ENCODE measurements around the gene RPS3. TPM values are rescaled to one million over a fixed set of nuclear protein-coding genes. Genes with fewer than 3 reads are reported as not detected.

Gene RPS3
- total and polyA plus RNA-seq, 9 of the 15 experiments (the other 6 are each of a cell fraction or from before 2014, with no cell fraction given), result 2,700 to 5,771 (median 3,679) TPM

- TF ChIP-seq BRD9 (IDR thresholded peaks at IDR 0.05; ENCODE audit: low read depth, partially characterized antibody) (no peak), CREM (IDR thresholded peaks at IDR 0.05; ENCODE audit: low read depth) (0 out of 2 replicates have a peak, but pooled peaks have one; percentile 22), TCF15 (CRISPR knock-in tag; IDR thresholded peaks at IDR 0.05) (no peak), ZNF134 (CRISPR knock-in tag; conservative IDR thresholded peaks at IDR 0.05) (no peak), SNRNP70 (optimal IDR thresholded peaks at IDR 0.05; ENCODE audit: low read depth, low read length) (no peak), DIDO1 (tag; IDR thresholded peaks at IDR 0.05; ENCODE audit: low read depth) (no peak), CSDE1 (IDR thresholded peaks at IDR 0.05) (no peak), TRIM24 (IDR thresholded peaks at IDR 0.05) (0 out of 4 replicates have a peak, but pooled peaks of 1 of the 2 experiments have one; percentile 18), CBFB (CRISPR knock-in tag; IDR thresholded peaks at IDR 0.05) (peak; percentile 93), DPF2 (IDR thresholded peaks at IDR 0.05) (peak; percentile 31; the same call in 1 of the 2 replicates), ZNF583 (CRISPR knock-in tag; IDR thresholded peaks at IDR 0.05) (0 out of 2 replicates have a peak, but pooled peaks have one; percentile 20), ZNF764 (CRISPR knock-in tag; IDR thresholded peaks at IDR 0.05; ENCODE audit: low read depth) (no peak), MCM2 (IDR thresholded peaks at IDR 0.05; ENCODE audit: low read depth) (no peak), E2F8 (IDR thresholded peaks at IDR 0.05; ENCODE audit: low read depth, partially characterized antibody) (no peak), GATAD2A (IDR thresholded peaks at IDR 0.05) (0 out of 2 replicates have a peak, but pooled peaks have one; percentile 53), HMGN3 (IDR thresholded peaks at IDR 0.05; ENCODE audit: borderline replicate concordance, extremely low read depth, insufficient read length, low read depth, low read length) (no peak), TAF7 (tag; IDR thresholded peaks at IDR 0.05) (no peak), CBX1 (IDR thresholded peaks at IDR 0.05; ENCODE audit: low read depth) (no peak), PKNOX1 (IDR thresholded peaks at IDR 0.05) (peak; percentile 22; the same call in 1 of the 2 replicates), MIER1 (IDR thresholded peaks at IDR 0.05; ENCODE audit: low read depth) (peak; percentile 67; the same call in 1 of the 2 replicates), CHD1 (IDR thresholded peaks at IDR 0.05; ENCODE audit: low read length) (peak; percentile 96), MECOM (CRISPR knock-in tag; IDR thresholded peaks at IDR 0.05) (no peak), MAX (CRISPR knock-in tag; IDR thresholded peaks at IDR 0.05) (peak; percentile 84), STAG1 (CRISPR knock-in tag; IDR thresholded peaks at IDR 0.05; ENCODE audit: borderline replicate concordance) (0 out of 2 replicates have a peak, but pooled peaks have one; percentile 12), RAD21 (CRISPR knock-in tag; conservative IDR thresholded peaks at IDR 0.05 in 1 of 2, IDR thresholded peaks at IDR 0.05 in 1 of 2) (peak in 1 of 2 experiments; percentile 12; a peak in 1 of 4 replicates), RBM15 (IDR thresholded peaks at IDR 0.05; ENCODE audit: insufficient read depth, low read length) (no peak)
These were observed 48.4 kb upstream of the RPS3 start (continued) for GRCh38 chr11:75350743-75351540.

All from K562 (cell line).